IMR-90 (cell line): ENCODE measurements around the gene PYCARD. TPM values are rescaled to one million over a fixed set of nuclear protein-coding genes. Genes with fewer than 3 reads are reported as not detected.

Source experiments
- ATAC-seq: fragments of 200-7000 bp; cut with Tn5 transposase; 2 replicates; pipeline ENCODE4 v1.9.1; 2020; ENCODE audit warnings: low read depth, mild to moderate bottlenecking, moderate library complexity
- BruUV-seq: library from RNA; stranded (reverse); fragments of 400-500 nt; replicated peaks from 2 replicates; lab custom pipeline; 2021; lab: Mats Ljungman, UMichigan
- CTCF ChIA-PET: fragments of 300-600 bp; formaldehyde crosslinking; extraction: SDS; loops from one replicate; lab custom pipeline; 2021; ENCODE audit warnings: antibody characterized with exemption; lab: Yijun Ruan, JAX
- POLR2A ChIA-PET: fragments of 300-600 bp; sonication (Branson Sonifier 250); formaldehyde crosslinking; loops from one replicate; lab custom pipeline; 2022; ENCODE audit warnings: antibody characterized with exemption; ENCODE audit not compliant: unreplicated experiment; lab: Charles Lee
- DNase-seq: peaks from one replicate; pipeline ENCODE4 v3.0.0; 2013
- H2AFZ ChIP-seq: replicated peaks from 2 replicates; pipeline ENCODE3; 2013; ENCODE audit warnings: low read length, mild to moderate bottlenecking; ENCODE audit not compliant: poor library complexity
- H2AK5ac ChIP-seq: 2 replicates; pipeline ENCODE4 v1.6.1; 2013; ENCODE audit warnings: low read depth, low read length, inconsistent platforms
- H2AK9ac ChIP-seq: replicated peaks from 2 replicates; pipeline ENCODE3; 2013; ENCODE audit warnings: mild to moderate bottlenecking, low read depth, low read length, moderate library complexity; ENCODE audit not compliant: poor library complexity
- H2BK120ac ChIP-seq: 2 replicates; pipeline ENCODE4 v1.6.1; 2013; ENCODE audit warnings: low read depth, low read length, inconsistent platforms
- H2BK15ac ChIP-seq: 3 replicates; pipeline ENCODE4 v1.6.1; 2013; ENCODE audit warnings: low read depth, low read length, inconsistent platforms
- H2BK20ac ChIP-seq: 2 replicates; pipeline ENCODE4 v1.6.1; 2013; ENCODE audit warnings: low read depth, mild to moderate bottlenecking, inconsistent platforms, low read length, moderate library complexity
- H2BK5ac ChIP-seq: 2 replicates; pipeline ENCODE4 v1.6.1; 2013; ENCODE audit warnings: mild to moderate bottlenecking, low read depth, low read length, inconsistent platforms; ENCODE audit not compliant: poor library complexity, severe bottlenecking
- H3K14ac ChIP-seq: replicated peaks from 2 replicates; pipeline ENCODE4 v1.6.1; 2013; ENCODE audit warnings: low read depth, low read length, inconsistent platforms
- H3K18ac ChIP-seq: 2 replicates; pipeline ENCODE4 v1.6.1; 2013; ENCODE audit warnings: low read depth, low read length, control low read depth
- H3K23ac ChIP-seq: 2 replicates; pipeline ENCODE4 v1.6.1; 2013; ENCODE audit warnings: low read depth, low read length, inconsistent platforms
- H3K27ac ChIP-seq: 2 replicates; pipeline ENCODE4 v1.5.1; 2013; ENCODE audit warnings: mild to moderate bottlenecking, control low read depth, low read length; ENCODE audit not compliant: insufficient read depth
- H3K27me3 ChIP-seq: 2 replicates; pipeline ENCODE4 v1.6.1; 2013; ENCODE audit warnings: low read length; ENCODE audit not compliant: control insufficient read depth, insufficient read depth
- H3K36me3 ChIP-seq: 2 replicates; pipeline ENCODE4 v1.6.1; 2013; ENCODE audit warnings: low read length, mixed read lengths; ENCODE audit not compliant: control insufficient read depth, insufficient read depth
- H3K4ac ChIP-seq: 2 replicates; pipeline ENCODE4 v1.6.1; 2013; ENCODE audit warnings: low read depth, low read length, inconsistent platforms
- H3K4me1 ChIP-seq: 2 replicates; pipeline ENCODE4 v1.6.1; 2013; ENCODE audit warnings: low read length, mixed read lengths; ENCODE audit not compliant: control insufficient read depth, insufficient read depth
- H3K4me2 ChIP-seq: 2 replicates; pipeline ENCODE4 v1.6.1; 2013; ENCODE audit warnings: low read depth, mild to moderate bottlenecking, control low read depth, low read length, moderate library complexity
- H3K4me3 ChIP-seq: 2 replicates; pipeline ENCODE4 v1.5.1; 2013; ENCODE audit warnings: low read depth, mild to moderate bottlenecking, control low read depth, low read length, moderate library complexity; ENCODE audit not compliant: insufficient read depth
- H3K56ac ChIP-seq: 2 replicates; pipeline ENCODE4 v1.6.1; 2013; ENCODE audit warnings: low read length, inconsistent platforms; ENCODE audit not compliant: insufficient read depth; ENCODE audit errors: extremely low read depth
- H3K79me1 ChIP-seq, 2 experiments: 2 replicates each; pipeline ENCODE4 v1.6.1; 2013; ENCODE audit warnings: low read length in 2 of 2, inconsistent platforms in 1 of 2, low read depth in 1 of 2
- H3K9ac ChIP-seq: 2 replicates; pipeline ENCODE4 v1.6.1; 2013; ENCODE audit warnings: low read depth, low read length, control low read depth
- H3K9me1 ChIP-seq: 2 replicates; pipeline ENCODE4 v1.6.1; 2013; ENCODE audit warnings: low read length, inconsistent platforms; ENCODE audit not compliant: insufficient read depth
- H3K9me3 ChIP-seq: 2 replicates; pipeline ENCODE4 v1.6.1; 2013; ENCODE audit warnings: low read length; ENCODE audit not compliant: control insufficient read depth, insufficient read depth
- H4K20me1 ChIP-seq: 2 replicates; pipeline ENCODE4 v1.6.1; 2013; ENCODE audit warnings: low read length, inconsistent platforms; ENCODE audit not compliant: insufficient read depth
- H4K5ac ChIP-seq: 2 replicates; pipeline ENCODE4 v1.6.1; 2013; ENCODE audit warnings: mild to moderate bottlenecking, low read depth, low read length, control low read depth
- H4K8ac ChIP-seq, 2 experiments: 2 replicates each; pipeline ENCODE4 v1.6.1; 2013; ENCODE audit warnings: low read depth in 2 of 2, low read length in 2 of 2, control low read depth in 1 of 2, inconsistent platforms in 1 of 2
- H4K91ac ChIP-seq: 2 replicates; pipeline ENCODE4 v1.6.1; 2013; ENCODE audit warnings: low read depth, low read length, inconsistent platforms; ENCODE audit not compliant: insufficient read depth
- FOS ChIP-seq: fragments of 150-350 bp; IDR thresholded peaks from 2 replicates; pipeline ENCODE4 v1.6.1; 2016; ENCODE audit warnings: low read depth, low read length
- NFE2L2 ChIP-seq: fragments of 150-350 bp; IDR thresholded peaks from 2 replicates; pipeline ENCODE4 v1.6.1; 2016; ENCODE audit warnings: low read depth, mild to moderate bottlenecking, low read length
- POLR2A ChIP-seq: IDR thresholded peaks from 2 replicates; pipeline ENCODE4 v1.6.1; 2012; ENCODE audit warnings: mild to moderate bottlenecking, low read depth, low read length
- RFX5 ChIP-seq: IDR thresholded peaks from 2 replicates; pipeline ENCODE4 v1.8.0; 2012; ENCODE audit warnings: low read depth, mild to moderate bottlenecking, low read length, moderate library complexity
- SMC3 ChIP-seq: fragments of 150-350 bp; IDR thresholded peaks from 2 replicates; pipeline ENCODE4 v1.6.1; 2016; ENCODE audit warnings: low read depth, mild to moderate bottlenecking, antibody characterized with exemption, low read length, moderate library complexity
- WGBS, 2 experiments: methylation state at CpG; one replicate each; pipeline versions ENCODE4 v1.1.5 to v1.1.7; 2013; ENCODE audit warnings: missing lambda C conversion rate in 2 of 2; ENCODE audit not compliant: insufficient read length in 1 of 2; ENCODE audit errors: extremely low coverage in 2 of 2; 5-methylcytosine and 5-hydroxymethylcytosine counted together
- dilution Hi-C: fragments of 300-500 bp; cut with HindIII; formaldehyde crosslinking; loops from one replicate; pipeline ENCODE4 v1.14.3; 2018; ENCODE audit warnings: low sequenced_read_pairs; ENCODE audit not compliant: unreplicated experiment
- in situ Hi-C: fragments of 300-500 bp; cut with MboI; formaldehyde crosslinking; loops from 3 replicates; pipeline ENCODE4 v1.14.3; 2019; ENCODE audit warnings: low sequenced_read_pairs, inconsistent platforms, mixed read lengths
- intact Hi-C: fragments of 100-400 bp; cut with micrococcal nuclease; formaldehyde crosslinking; loops from 2 replicates; pipeline ENCODE4 v1.10.0; 2022
- polyA plus RNA-seq, 3 experiments: library from polyadenylated mRNA; depleted of rRNA; stranded (reverse); fragments of >200 nt; gene quantifications; 2 replicates each; pipeline ENCODE4 v1.2.3, GENCODE V29; 2012; ENCODE audit warnings: low replicate concordance in 1 of 3
- total RNA-seq: library from RNA; depleted of rRNA; stranded (reverse); fragments of >200 nt; gene quantifications from 2 replicates; pipeline ENCODE4 v1.2.3, GENCODE V29; 2012
- TF ChIP-seq, protein P1 (sequence below): fragments of 150-350 bp; IDR thresholded peaks from 2 replicates; pipeline ENCODE4 v1.6.1; 2016; ENCODE audit warnings: low read depth, mild to moderate bottlenecking, low read length, moderate library complexity, borderline replicate concordance
- TF ChIP-seq, protein P2 (sequence below): fragments of 150-350 bp; IDR thresholded peaks from 2 replicates; pipeline ENCODE4 v1.6.1; 2017; ENCODE audit warnings: mild to moderate bottlenecking, antibody characterized with exemption, low read length, low read depth

The PYCARD gene
- total and polyA plus RNA-seq, 2 of the 4 experiments (the other 2 are of a cell fraction): 10.2 to 20.5 TPM

DNA sequence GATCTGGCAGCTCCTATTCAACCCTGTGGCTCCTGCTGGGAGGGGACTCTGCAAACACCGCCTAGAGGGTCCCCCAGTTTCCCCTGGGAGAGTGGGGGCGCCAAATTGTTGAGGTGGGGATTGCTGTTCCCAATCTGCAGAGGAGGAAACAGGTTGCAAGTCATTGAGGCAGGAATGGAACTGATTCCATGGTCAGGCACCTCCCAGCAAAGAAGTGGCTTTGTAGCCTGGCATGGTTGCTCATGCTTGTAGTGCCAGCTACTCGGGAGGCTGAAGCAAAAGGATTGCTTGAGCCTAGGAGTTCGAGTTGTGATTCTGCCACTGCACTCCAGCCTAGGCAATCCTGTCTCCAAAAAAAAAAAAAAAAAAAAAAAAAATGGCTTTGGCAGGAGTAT lies 14.6 kb upstream of the PYCARD start:
- CTCF ChIA-PET: interaction anchor here (1.0 kb wide), 1 partner anchor 169 kb away, joined by 3 read pairs; no protein-coding TSS in a partner anchor
- in situ Hi-C loops: no loop called here
- WGBS, 2 experiments: 0% methylated on average over 1 of the region's 4 CpGs; no CpG with 5 or more reads in 1 of the 2 experiments

More for the DNA sequence above, 14.6 kb upstream of the PYCARD start:
- BruUV-seq: no TSS peak
- peaks cover 64% of the 10 kb centered on the region for H3K27me3 ChIP-seq
- dilution Hi-C loops (no loop called here), intact Hi-C loops (loop anchor here (10.0 kb wide), 1 partner anchor 478 kb away; no protein-coding TSS in a partner anchor)
- H4K8ac ChIP-seq: no peak overlapping the region
- H3K4me1 ChIP-seq: peaks cover 4% of the 10 kb centered on the region; the same call in 1 of the 2 replicates
- no peak overlapping the region for H3K4me2 ChIP-seq
- H2BK5ac ChIP-seq: no peak overlapping the region
- DNase-seq (no peak), ATAC-seq (no peak)
- no peaks in the 10 kb centered on the region for H3K79me1 ChIP-seq
- no peak overlapping the region for H3K9ac ChIP-seq
- no peak overlapping the region for H4K91ac ChIP-seq
- no peak overlapping the region for H3K23ac ChIP-seq
- H4K5ac ChIP-seq: no peak overlapping the region
- no peak overlapping the region for H3K14ac ChIP-seq
- H2BK20ac ChIP-seq: no peak overlapping the region
- no peaks in the 10 kb centered on the region for H3K9me1 ChIP-seq
- no peaks in the 10 kb centered on the region; the same call in 1 of the 2 replicates for H4K20me1 ChIP-seq
- no peak overlapping the region for H2AFZ ChIP-seq
- H3K4me3 ChIP-seq: no peak overlapping the region
- no peak for TF ChIP-seq FOS
- no peak for TF ChIP-seq NFE2L2
- TF ChIP-seq, protein P1, sequence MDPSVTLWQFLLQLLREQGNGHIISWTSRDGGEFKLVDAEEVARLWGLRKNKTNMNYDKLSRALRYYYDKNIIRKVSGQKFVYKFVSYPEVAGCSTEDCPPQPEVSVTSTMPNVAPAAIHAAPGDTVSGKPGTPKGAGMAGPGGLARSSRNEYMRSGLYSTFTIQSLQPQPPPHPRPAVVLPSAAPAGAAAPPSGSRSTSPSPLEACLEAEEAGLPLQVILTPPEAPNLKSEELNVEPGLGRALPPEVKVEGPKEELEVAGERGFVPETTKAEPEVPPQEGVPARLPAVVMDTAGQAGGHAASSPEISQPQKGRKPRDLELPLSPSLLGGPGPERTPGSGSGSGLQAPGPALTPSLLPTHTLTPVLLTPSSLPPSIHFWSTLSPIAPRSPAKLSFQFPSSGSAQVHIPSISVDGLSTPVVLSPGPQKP: no peak
- TF ChIP-seq RFX5: no peak
- no peak for TF ChIP-seq POLR2A
- no peak for TF ChIP-seq SMC3
- TF ChIP-seq, protein P2, sequence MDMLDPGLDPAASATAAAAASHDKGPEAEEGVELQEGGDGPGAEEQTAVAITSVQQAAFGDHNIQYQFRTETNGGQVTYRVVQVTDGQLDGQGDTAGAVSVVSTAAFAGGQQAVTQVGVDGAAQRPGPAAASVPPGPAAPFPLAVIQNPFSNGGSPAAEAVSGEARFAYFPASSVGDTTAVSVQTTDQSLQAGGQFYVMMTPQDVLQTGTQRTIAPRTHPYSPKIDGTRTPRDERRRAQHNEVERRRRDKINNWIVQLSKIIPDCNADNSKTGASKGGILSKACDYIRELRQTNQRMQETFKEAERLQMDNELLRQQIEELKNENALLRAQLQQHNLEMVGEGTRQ: no peak
- no peak overlapping the region for H3K27ac ChIP-seq
- no peak overlapping the region for H3K56ac ChIP-seq
- no peak overlapping the region for H2BK120ac ChIP-seq
- POLR2A ChIA-PET: no interaction called here
- H3K36me3 ChIP-seq: no peaks in the 10 kb centered on the region
- no peak overlapping the region for H2AK9ac ChIP-seq
- H2AK5ac ChIP-seq: no peak overlapping the region
- H3K4ac ChIP-seq: no peak overlapping the region
- H3K18ac ChIP-seq: no peak overlapping the region
- H2BK15ac ChIP-seq: no peak overlapping the region
- no peaks in the 10 kb centered on the region for H3K9me3 ChIP-seq
